K562 (cell line): ENCODE measurements around the gene EFHD2. TPM values are rescaled to one million over a fixed set of nuclear protein-coding genes. Genes with fewer than 3 reads are reported as not detected.

Experiments
- ATAC-seq: fragments of 200-7000 bp; cut with Tn5 transposase; 3 replicates; pipeline ENCODE4 v1.9.1; 2020; ENCODE audit warnings: moderate library complexity
- BruUV-seq: library from RNA; stranded (reverse); fragments of 400-500 nt; replicated peaks from 2 replicates; lab custom pipeline; 2021; lab: Mats Ljungman, UMichigan
- CTCF ChIA-PET: fragments of 300-600 bp; formaldehyde crosslinking; extraction: SDS; loops from one replicate; lab custom pipeline; 2021; ENCODE audit warnings: low intra/inter-chr PET ratio; lab: Yijun Ruan, JAX
- POLR2A ChIA-PET: fragments of 300-600, 350-650 bp; sonication (Branson Sonifier 250); formaldehyde crosslinking; extraction: SDS; loops from one replicate; lab custom pipeline; 2021; ENCODE audit warnings: antibody characterized with exemption, inconsistent platforms; lab: Yijun Ruan, JAX
- DNase-seq, 4 experiments: peaks; one replicate each; pipeline versions ENCODE4 v3.0.0 to v3.0.0-alpha.2; 2011 to 2018; ENCODE audit warnings: low spot score in 3 of 4, mixed read lengths in 3 of 4; ENCODE audit errors: extremely low read depth in 1 of 4
- FAIRE-seq: peaks from 2 replicates; lab custom pipeline; 2011; peaks lifted over from hg19 to GRCh38; lab: Jason Lieb, UNC
- H2AFZ ChIP-seq: 2 replicates; pipeline ENCODE4 v1.6.0; 2011; ENCODE audit warnings: low read depth, low read length, control low read depth, inconsistent platforms
- H3K27ac ChIP-seq: fragments of 200-600 bp; 3 replicates; pipeline ENCODE4 v1.8.0; 2011; ENCODE audit warnings: low read depth, mild to moderate bottlenecking, control low read depth, inconsistent platforms, low read length, moderate library complexity, mixed read lengths; ENCODE audit errors: extremely low read depth
- H3K27me3 ChIP-seq, 2 experiments: fragments of 300-600 bp in 1 of 2; 2 replicates in 1 of 2; 3 replicates in 1 of 2; pipeline versions ENCODE4 v1.6.0 to v1.8.0; 2011; ENCODE audit warnings: inconsistent platforms in 2 of 2, low read length in 2 of 2, mild to moderate bottlenecking in 1 of 2, mixed read lengths in 1 of 2, moderate library complexity in 1 of 2; ENCODE audit not compliant: control insufficient read depth in 2 of 2, insufficient read depth in 2 of 2
- H3K36me3 ChIP-seq: fragments of 300-600 bp; 3 replicates; pipeline ENCODE4 v1.8.0; 2011; ENCODE audit warnings: mild to moderate bottlenecking, low read length, inconsistent platforms; ENCODE audit not compliant: control insufficient read depth, insufficient read depth
- H3K4me1 ChIP-seq, 2 experiments: fragments of 200-600 bp in 1 of 2; replicated peaks in 1 of 2; 2 replicates in 1 of 2; 3 replicates in 1 of 2; pipeline versions ENCODE4 v1.5.1 to v1.8.0; 2011; ENCODE audit warnings: inconsistent platforms in 2 of 2, low read length in 2 of 2, mild to moderate bottlenecking in 1 of 2, mixed read lengths in 1 of 2, moderate library complexity in 1 of 2; ENCODE audit not compliant: control insufficient read depth in 2 of 2, insufficient read depth in 2 of 2
- H3K4me2 ChIP-seq: 2 replicates; pipeline ENCODE4 v1.6.1; 2011; ENCODE audit warnings: low read length, control low read depth, inconsistent platforms, mixed read lengths; ENCODE audit not compliant: insufficient read depth
- H3K4me3 ChIP-seq: fragments of 200-600 bp; sonication (generic), shearing (Covaris generic); 2 replicates; pipeline ENCODE4 v1.5.1; 2016; ENCODE audit warnings: control low read depth, inconsistent platforms
- H3K79me2 ChIP-seq: fragments of 200-600 bp; 3 replicates; pipeline ENCODE4 v1.8.0; 2011; ENCODE audit warnings: low read length, inconsistent platforms; ENCODE audit not compliant: control insufficient read depth, insufficient read depth
- H3K9ac ChIP-seq, 2 experiments: 2 replicates each; pipeline versions ENCODE4 v1.6.0 to v1.6.1; 2011; ENCODE audit warnings: low read depth in 2 of 2, low read length in 2 of 2, control low read depth in 1 of 2, inconsistent platforms in 1 of 2, mild to moderate bottlenecking in 1 of 2, mixed read lengths in 1 of 2; ENCODE audit not compliant: insufficient read depth in 1 of 2
- H3K9me1 ChIP-seq: one replicate; pipeline ENCODE4 v1.6.0; 2011; ENCODE audit warnings: inconsistent platforms, mild to moderate bottlenecking, low read length, moderate library complexity; ENCODE audit not compliant: control insufficient read depth, insufficient read depth
- H3K9me3 ChIP-seq: replicated peaks from 2 replicates; pipeline ENCODE4 v1.5.1; 2011; ENCODE audit warnings: low read depth, low read length, inconsistent platforms; ENCODE audit not compliant: control insufficient read depth, insufficient read depth
- H4K20me1 ChIP-seq: replicated peaks from 2 replicates; pipeline ENCODE4 v1.6.1; 2011; ENCODE audit warnings: low read length, inconsistent platforms, mixed read lengths; ENCODE audit not compliant: control insufficient read depth, insufficient read depth
- ATF2 ChIP-seq: sonication (generic); formaldehyde crosslinking; IDR thresholded peaks from 2 replicates; pipeline ENCODE4 v1.8.1; 2022; ENCODE audit warnings: missing genetic modification reagents
- BCOR ChIP-seq: fragments of 450-650 bp; IDR thresholded peaks from 2 replicates; pipeline ENCODE4 v1.6.1; 2016
- MYNN ChIP-seq, 2 experiments: sonication (generic); formaldehyde crosslinking in 1 of 2; IDR thresholded peaks; 2 replicates each; pipeline versions ENCODE4 v1.5.0 to v1.6.1; 2016 to 2020; ENCODE audit warnings: antibody characterized with exemption in 1 of 2, missing genetic modification reagents in 1 of 2
- NR4A1 ChIP-seq, 2 experiments: fragments of 250-450 bp in 1 of 2; fragments of 450-650 bp in 1 of 2; sonication (Bioruptor Pico) in 1 of 2; IDR thresholded peaks; 2 replicates each; pipeline versions ENCODE4 v1.4.0 to v1.6.1; 2016 to 2020; ENCODE audit warnings: mild to moderate bottlenecking in 2 of 2, missing compliant biosample characterization in 1 of 2, missing genetic modification characterization in 1 of 2, moderate library complexity in 1 of 2
- PCBP2 ChIP-seq: fragments of 200-400 bp; formaldehyde crosslinking; IDR thresholded peaks from 2 replicates; pipeline ENCODE4 v1.6.1; 2018; ENCODE audit warnings: low read length, low read depth, mild to moderate bottlenecking, moderate library complexity; ENCODE audit not compliant: poor library complexity, severe bottlenecking
- RBM25 ChIP-seq: fragments of 200-400 bp; formaldehyde crosslinking; IDR thresholded peaks from 2 replicates; pipeline ENCODE4 v1.6.1; 2018; ENCODE audit warnings: low read length, low read depth, moderate library complexity; ENCODE audit not compliant: severe bottlenecking
- RCOR1 ChIP-seq, 2 experiments: IDR thresholded peaks; 2 replicates each; pipeline ENCODE4 v1.6.1; 2012; ENCODE audit warnings: low read depth in 2 of 2, low read length in 2 of 2, borderline replicate concordance in 1 of 2, improper control_type of control experiment in 1 of 2
- ZFP36 ChIP-seq: fragments of 150-350 bp; IDR thresholded peaks from 2 replicates; pipeline ENCODE4 v1.6.1; 2018; ENCODE audit warnings: low read length, low read depth; ENCODE audit not compliant: partially characterized antibody
- WGBS: fragments of 100-300 bp; shearing (Covaris generic); methylation state at CpG from one replicate; pipeline ENCODE4 v1.1.6; 2016; ENCODE audit warnings: low coverage, mixed read lengths; ENCODE audit not compliant: insufficient coverage; ENCODE audit errors: missing lambda C conversion rate; 5-methylcytosine and 5-hydroxymethylcytosine counted together
- in situ Hi-C: fragments of 300-500 bp; cut with MboI; formaldehyde crosslinking; loops from 4 replicates; pipeline ENCODE4 v1.15.0; 2018; ENCODE audit warnings: inconsistent platforms, mixed read lengths
- intact Hi-C: fragments of 100-400 bp; cut with micrococcal nuclease; formaldehyde crosslinking; loops from 2 replicates; pipeline ENCODE4 v1.14.2; 2022
- polyA plus RNA-seq, 8 experiments: library from polyadenylated mRNA; depleted of rRNA in 4 of 8; stranded (reverse) in 5 of 8; unstranded in 3 of 8; fragments of >200 nt; fragmentation: Nextera tagmentation in 2 of 8; fragmentation: Illumina TruSeq in 1 of 8; extraction: Ambion mirVana in 2 of 8; extraction: Trizol in 1 of 8; gene quantifications; 2 replicates each; pipeline versions ENCODE4 v1.2.1 to v1.2.3, GENCODE V29; 2011 to 2014; ENCODE audit warnings: inconsistent platforms in 1 of 8, missing spikeins in 1 of 8
- total RNA-seq, 7 experiments: library from RNA; depleted of rRNA in 6 of 7; stranded (reverse); fragments of >200 nt in 6 of 7; fragmentation: Illumina TruSeq in 2 of 7; extraction: Trizol in 2 of 7; gene quantifications; 2 replicates each; pipeline versions ENCODE4 v1.2.1 to v1.2.3, GENCODE V29; 2011 to 2021; ENCODE audit warnings: low replicate concordance in 1 of 7

EFHD2 gene
- total and polyA plus RNA-seq, 9 of the 15 experiments (the other 6 are each of a cell fraction or from before 2014, with no cell fraction given) = 1.7 to 73.5 (median 25.2) TPM

GRCh38 chr1:15442759-15443158 is 33.1 kb downstream of the EFHD2 start:
- FAIRE-seq = no peak
- POLR2A ChIA-PET = interaction anchor here (0.8 to 2.2 kb wide), 2 partner anchors 11 to 340 kb away, joined by 3 to 12 read pairs; no protein-coding TSS in a partner anchor
- no peaks in the 10 kb centered on the region for H3K79me2 ChIP-seq

More at GRCh38 chr1:15442759-15443158, 33.1 kb downstream of the EFHD2 start:
- Histone ChIP-seq H3K4me1 (peaks cover 7 to 19% of the 10 kb centered on the region in 2 experiments; a peak in 4 of 5 replicates), H3K9ac (no peak overlapping the region), H2AFZ (no peak overlapping the region), H3K9me1 (no peaks in the 10 kb centered on the region), H3K27me3 (no peaks in the 10 kb centered on the region), H3K9me3 (no peaks in the 10 kb centered on the region), H3K36me3 (no peaks in the 10 kb centered on the region), H4K20me1 (no peaks in the 10 kb centered on the region), H3K4me2 (no peak overlapping the region), H3K4me3 (no peak overlapping the region)
- in situ Hi-C loops (no loop called here), intact Hi-C loops (no loop called here)
- WGBS = 50% methylated on average over 5 of the region's 5 CpGs
- BruUV-seq = no TSS peak
- no peak for ATAC-seq
- CTCF ChIA-PET = no interaction called here
- TF ChIP-seq BCOR (peak; percentile 52; the same call in 1 of the 2 replicates), ATF2 (no peak), NR4A1 (CRISPR knock-in tag; IDR thresholded peaks at IDR 0.05) (no peak), NR4A1 (tag; IDR thresholded peaks at IDR 0.05) (no peak), MYNN (IDR thresholded peaks at IDR 0.05) (no peak), MYNN (CRISPR knock-in tag; IDR thresholded peaks at IDR 0.05) (no peak), PCBP2 (no peak), RBM25 (peak; percentile 85), ZFP36 (peak; percentile 83), RCOR1 (IDR thresholded peaks at IDR 0.05; ENCODE audit: borderline replicate concordance in 1 of 2, low read depth in 2 of 2, low read length in 2 of 2) (0 out of 4 replicates have a peak, but pooled peaks of 1 of the 2 experiments have one; percentile 21)
- TF ChIP-seq, all 486 proteins: peak for 4
- H3K27ac ChIP-seq = no peak overlapping the region
- no peak for DNase-seq
